PC-3 (cell line): ENCODE data around the gene BDKRB1.

Source experiments
- EZH2 ChIP-seq: fragments of 300-600 bp; sonication (generic); IDR thresholded peaks from one replicate; pipeline ENCODE4 v1.6.1; 2017; ENCODE audit warnings: antibody characterized with exemption, mild to moderate bottlenecking, low read length; ENCODE audit not compliant: unreplicated experiment
- TF ChIP-seq, protein P1 (sequence below): fragments of 300-600 bp; sonication (generic); conservative IDR thresholded peaks from 2 replicates; pipeline ENCODE4 v1.5.1; 2017; ENCODE audit warnings: antibody characterized with exemption, low read depth, mild to moderate bottlenecking, low read length

DNA sequence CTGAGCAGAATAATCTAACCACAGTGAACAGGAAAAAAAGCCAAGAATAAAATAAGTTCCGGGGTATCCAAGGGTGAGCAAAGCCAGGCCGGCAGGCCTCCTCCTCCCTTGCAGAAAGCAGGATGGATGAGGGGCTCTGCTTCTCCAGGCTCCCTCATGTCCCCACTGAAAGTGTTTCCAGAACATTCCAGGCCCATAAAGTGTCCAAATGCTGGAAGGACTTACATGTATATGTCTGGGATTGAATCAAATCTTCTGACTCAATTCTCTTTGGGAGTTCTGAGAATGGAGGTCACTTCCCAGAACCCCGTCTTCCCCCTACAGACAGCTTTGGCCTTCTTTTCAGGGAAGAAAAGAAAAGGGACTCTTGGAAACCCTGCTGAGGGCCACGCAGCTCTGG lies 25.0 kb upstream of the BDKRB1 start:
- TF ChIP-seq EZH2 = no peak
- TF ChIP-seq, protein P1, sequence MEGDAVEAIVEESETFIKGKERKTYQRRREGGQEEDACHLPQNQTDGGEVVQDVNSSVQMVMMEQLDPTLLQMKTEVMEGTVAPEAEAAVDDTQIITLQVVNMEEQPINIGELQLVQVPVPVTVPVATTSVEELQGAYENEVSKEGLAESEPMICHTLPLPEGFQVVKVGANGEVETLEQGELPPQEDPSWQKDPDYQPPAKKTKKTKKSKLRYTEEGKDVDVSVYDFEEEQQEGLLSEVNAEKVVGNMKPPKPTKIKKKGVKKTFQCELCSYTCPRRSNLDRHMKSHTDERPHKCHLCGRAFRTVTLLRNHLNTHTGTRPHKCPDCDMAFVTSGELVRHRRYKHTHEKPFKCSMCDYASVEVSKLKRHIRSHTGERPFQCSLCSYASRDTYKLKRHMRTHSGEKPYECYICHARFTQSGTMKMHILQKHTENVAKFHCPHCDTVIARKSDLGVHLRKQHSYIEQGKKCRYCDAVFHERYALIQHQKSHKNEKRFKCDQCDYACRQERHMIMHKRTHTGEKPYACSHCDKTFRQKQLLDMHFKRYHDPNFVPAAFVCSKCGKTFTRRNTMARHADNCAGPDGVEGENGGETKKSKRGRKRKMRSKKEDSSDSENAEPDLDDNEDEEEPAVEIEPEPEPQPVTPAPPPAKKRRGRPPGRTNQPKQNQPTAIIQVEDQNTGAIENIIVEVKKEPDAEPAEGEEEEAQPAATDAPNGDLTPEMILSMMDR = no peak
